Peyer's patch (tissue), 4 donors: ENCODE data around the gene NTN5.

Experiments used
- CTCF ChIP-seq, 6 experiments: fragments of 450-650 bp in 4 of 6; fragments of 200-600 bp in 2 of 6; sonication (generic) in 1 of 6; IDR thresholded peaks; one replicate each; pipeline ENCODE4 v1.5.1; 2017 to 2019; ENCODE audit warnings: antibody characterized with exemption in 6 of 6, mild to moderate bottlenecking in 3 of 6, moderate library complexity in 1 of 6
- POLR2A ChIP-seq, 2 donors: fragments of 450-650 bp; IDR thresholded peaks; one replicate each; pipeline ENCODE4 v1.5.1; 2017; ENCODE audit warnings: antibody characterized with exemption in 2 of 2, mild to moderate bottlenecking in 2 of 2, moderate library complexity in 2 of 2

GRCh38 chr19:48673436-48674100 is 751 bp upstream of the NTN5 start:
- TF ChIP-seq POLR2A (IDR thresholded peaks at IDR 0.05) (no peak), CTCF (IDR thresholded peaks at IDR 0.05) (no peak)
